ENCODE data around the gene ATP5F1B. TPM values are rescaled to one million over a fixed set of nuclear protein-coding genes. Genes with fewer than 3 reads are reported as not detected.
"Not testable (repeated sequence)": the region's sequence is repeated elsewhere in the genome, so short reads cannot be mapped to it uniquely, and the experiment has no call there.

Gene ATP5F1B
- total RNA-seq, 1 donor from 2014 or later: 569 TPM

- DNase-seq (ENCODE audit: low read depth): no peak
- no peak for TF ChIP-seq CTCF (conservative IDR thresholded peaks at IDR 0.05; ENCODE audit: low read depth, low read length)
- no peak overlapping the region for H3K4me3 ChIP-seq (ENCODE audit: low read depth, low read length)
Measured at GRCh38 chr12:56670836-56671235, 25.1 kb upstream of the ATP5F1B start.

DNA sequence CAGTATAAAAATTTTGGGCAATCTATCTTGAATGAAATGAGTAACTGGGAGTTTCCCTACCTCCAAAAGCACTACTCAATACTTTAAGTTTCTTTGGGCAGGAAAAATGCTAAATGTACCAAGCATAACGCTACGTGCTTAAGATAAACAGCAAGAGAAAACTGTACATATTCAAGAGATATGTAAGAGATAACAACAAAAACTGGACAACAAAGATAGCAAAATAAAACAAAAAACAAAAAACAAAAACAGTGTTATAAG, 22.3 kb upstream of the ATP5F1B start:
- DNase-seq (ENCODE audit: low read depth): no peak
- H3K4me3 ChIP-seq (ENCODE audit: low read depth, low read length): no peak overlapping the region
- no peak for TF ChIP-seq CTCF (conservative IDR thresholded peaks at IDR 0.05; ENCODE audit: low read depth, low read length)

GRCh38 chr12:56661979-56662638, 16.3 kb upstream of the ATP5F1B start:
- H3K4me3 ChIP-seq (ENCODE audit: low read depth, low read length): no peak overlapping the region
- TF ChIP-seq CTCF (conservative IDR thresholded peaks at IDR 0.05; ENCODE audit: low read depth, low read length): no peak
- DNase-seq (ENCODE audit: low read depth): no peak

DNA sequence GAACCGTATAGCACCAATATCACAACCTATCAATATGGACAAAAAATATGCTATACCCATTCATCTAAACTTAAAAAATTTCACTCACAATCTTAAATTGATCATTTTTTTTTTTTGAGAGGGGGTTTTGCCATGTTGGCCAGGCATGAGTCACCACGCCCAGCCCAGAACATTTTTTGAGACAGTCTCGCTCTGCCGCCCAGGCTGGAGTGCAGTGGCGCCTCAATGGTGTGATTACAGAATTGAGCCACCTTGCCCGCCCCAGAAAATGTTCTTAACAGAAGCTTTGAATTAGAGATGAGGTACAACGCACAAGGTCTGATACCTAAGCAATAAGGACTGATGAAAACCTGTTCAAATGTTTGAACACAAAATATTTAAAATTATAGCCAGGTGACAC, 15.8 kb upstream of the ATP5F1B start:
- H3K4me3 ChIP-seq (ENCODE audit: low read depth, low read length): no peak overlapping the region
- no peak for DNase-seq (ENCODE audit: low read depth)
- no peak for TF ChIP-seq CTCF (conservative IDR thresholded peaks at IDR 0.05; ENCODE audit: low read depth, low read length)

- no peak for TF ChIP-seq CTCF (conservative IDR thresholded peaks at IDR 0.05; ENCODE audit: low read depth, low read length)
- DNase-seq (ENCODE audit: low read depth): no peak
- H3K4me3 ChIP-seq (ENCODE audit: low read depth, low read length): no peak overlapping the region
Measured at GRCh38 chr12:56658921-56659320, 13.1 kb upstream of the ATP5F1B start.

GRCh38 chr12:56657416-56658379, 11.9 kb upstream of the ATP5F1B start:
- no peak overlapping the region for H3K4me3 ChIP-seq (ENCODE audit: low read depth, low read length)
- no peak for DNase-seq (ENCODE audit: low read depth)
- no peak for TF ChIP-seq CTCF (conservative IDR thresholded peaks at IDR 0.05; ENCODE audit: low read depth, low read length)

GRCh38 chr12:56653781-56654180, 8.0 kb upstream of the ATP5F1B start:
- not testable (repeated sequence) for DNase-seq (ENCODE audit: low read depth); H3K4me3 ChIP-seq (ENCODE audit: low read depth, low read length)

GRCh38 chr12:56648023-56648422, 2.2 kb upstream of the ATP5F1B start:
- not testable (repeated sequence) for DNase-seq (ENCODE audit: low read depth); H3K4me3 ChIP-seq (ENCODE audit: low read depth, low read length)

Data from epithelial cell of proximal tubule (primary cell).